HepG2 (cell line): ENCODE results near the gene HRG. TPM values are rescaled to one million over a fixed set of nuclear protein-coding genes. Genes with fewer than 3 reads are reported as not detected.

ENCODE experiments used
- CERS6 ChIP-seq: sonication (generic); formaldehyde crosslinking; IDR thresholded peaks from 2 replicates; pipeline ENCODE4 v1.5.0; 2020; ENCODE audit warnings: missing genetic modification reagents
- HNRNPLL ChIP-seq: fragments of 200-400 bp; formaldehyde crosslinking; IDR thresholded peaks from 2 replicates; pipeline ENCODE4 v1.6.1; 2017; ENCODE audit warnings: mild to moderate bottlenecking, low read depth, low read length; ENCODE audit not compliant: poor library complexity, severe bottlenecking
- LCORL ChIP-seq, 2 experiments: fragments of 450-650 bp in 1 of 2; sonication (generic) in 1 of 2; formaldehyde crosslinking in 1 of 2; IDR thresholded peaks; 2 replicates each; pipeline versions ENCODE4 v1.5.0 to v1.6.1; 2017 to 2020; ENCODE audit warnings: antibody characterized with exemption in 1 of 2, missing genetic modification reagents in 1 of 2
- REL ChIP-seq: sonication (generic); formaldehyde crosslinking; conservative IDR thresholded peaks from 2 replicates; pipeline ENCODE4 v1.8.0; 2022; ENCODE audit warnings: mild to moderate bottlenecking, missing genetic modification reagents, moderate library complexity
- RNF2 ChIP-seq: fragments of 450-650 bp; conservative IDR thresholded peaks from 2 replicates; pipeline ENCODE4 v1.6.1; 2016; ENCODE audit warnings: low read depth
- ZNF18 ChIP-seq: sonication (generic); formaldehyde crosslinking; IDR thresholded peaks from 2 replicates; pipeline ENCODE4 v1.8.0; 2022; ENCODE audit warnings: mild to moderate bottlenecking, missing genetic modification reagents; ENCODE audit not compliant: insufficient replicate concordance
- ZNF740 ChIP-seq: sonication (generic); formaldehyde crosslinking; IDR thresholded peaks from 2 replicates; pipeline ENCODE4 v1.4.0; 2020; ENCODE audit warnings: missing genetic modification reagents
- ZNF788 ChIP-seq: sonication (generic); formaldehyde crosslinking; IDR thresholded peaks from 2 replicates; pipeline ENCODE4 v1.5.0; 2020; ENCODE audit warnings: mild to moderate bottlenecking, missing genetic modification reagents, borderline replicate concordance
- polyA plus RNA-seq, 8 experiments: library from polyadenylated mRNA; depleted of rRNA in 3 of 8; stranded (reverse) in 7 of 8; unstranded in 1 of 8; fragments of >200 nt; fragmentation: Illumina TruSeq in 4 of 8; extraction: Trizol in 4 of 8; gene quantifications; 2 replicates each; pipeline versions ENCODE4 v1.2.1 to v1.2.3, GENCODE V29; 2011 to 2016; ENCODE audit warnings: low read depth in 4 of 8, missing spikeins in 1 of 8, mixed read lengths in 1 of 8; ENCODE audit not compliant: insufficient read depth in 1 of 8
- total RNA-seq, 5 experiments: library from RNA; depleted of rRNA; stranded (reverse); fragments of >200 nt; fragmentation: Illumina TruSeq; extraction: Trizol; gene quantifications; 2 replicates each; pipeline ENCODE4 v1.2.3, GENCODE V29; 2016; ENCODE audit warnings: low read depth in 1 of 5
- TF ChIP-seq, protein P1 (sequence below): sonication (generic); formaldehyde crosslinking; IDR thresholded peaks from 2 replicates; pipeline ENCODE4 v1.5.1; 2020; ENCODE audit warnings: mild to moderate bottlenecking, missing genetic modification reagents, borderline replicate concordance
- TF ChIP-seq, protein P2 (sequence below): sonication (generic); formaldehyde crosslinking; IDR thresholded peaks from 2 replicates; pipeline ENCODE4 v1.4.0; 2020; ENCODE audit warnings: mild to moderate bottlenecking, missing genetic modification reagents

Gene HRG
- total and polyA plus RNA-seq, 2 of the 13 experiments (the other 11 are each of a cell fraction or from before 2014, with no cell fraction given): 0.09 to 0.11 TPM

DNA sequence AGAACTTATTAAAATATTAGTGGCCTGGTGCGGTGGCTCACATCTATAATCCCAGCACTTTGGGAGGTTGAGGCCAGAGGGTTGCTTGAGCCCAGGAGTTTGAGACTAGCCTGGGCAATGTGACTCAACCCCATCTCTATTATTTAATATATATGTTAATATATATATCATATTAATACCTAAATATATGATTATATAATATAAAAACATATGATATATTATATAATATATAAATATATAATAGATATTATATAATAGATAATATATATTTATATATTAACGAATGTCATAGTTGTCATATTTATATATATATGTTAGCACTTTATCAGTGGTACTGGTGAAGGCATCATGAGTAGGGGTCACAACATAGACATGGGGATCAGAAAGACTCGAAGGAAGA is 5.2 kb downstream of the HRG start (continued):
- no peak for TF ChIP-seq ZNF18 (CRISPR knock-in tag)
- TF ChIP-seq, protein P1, sequence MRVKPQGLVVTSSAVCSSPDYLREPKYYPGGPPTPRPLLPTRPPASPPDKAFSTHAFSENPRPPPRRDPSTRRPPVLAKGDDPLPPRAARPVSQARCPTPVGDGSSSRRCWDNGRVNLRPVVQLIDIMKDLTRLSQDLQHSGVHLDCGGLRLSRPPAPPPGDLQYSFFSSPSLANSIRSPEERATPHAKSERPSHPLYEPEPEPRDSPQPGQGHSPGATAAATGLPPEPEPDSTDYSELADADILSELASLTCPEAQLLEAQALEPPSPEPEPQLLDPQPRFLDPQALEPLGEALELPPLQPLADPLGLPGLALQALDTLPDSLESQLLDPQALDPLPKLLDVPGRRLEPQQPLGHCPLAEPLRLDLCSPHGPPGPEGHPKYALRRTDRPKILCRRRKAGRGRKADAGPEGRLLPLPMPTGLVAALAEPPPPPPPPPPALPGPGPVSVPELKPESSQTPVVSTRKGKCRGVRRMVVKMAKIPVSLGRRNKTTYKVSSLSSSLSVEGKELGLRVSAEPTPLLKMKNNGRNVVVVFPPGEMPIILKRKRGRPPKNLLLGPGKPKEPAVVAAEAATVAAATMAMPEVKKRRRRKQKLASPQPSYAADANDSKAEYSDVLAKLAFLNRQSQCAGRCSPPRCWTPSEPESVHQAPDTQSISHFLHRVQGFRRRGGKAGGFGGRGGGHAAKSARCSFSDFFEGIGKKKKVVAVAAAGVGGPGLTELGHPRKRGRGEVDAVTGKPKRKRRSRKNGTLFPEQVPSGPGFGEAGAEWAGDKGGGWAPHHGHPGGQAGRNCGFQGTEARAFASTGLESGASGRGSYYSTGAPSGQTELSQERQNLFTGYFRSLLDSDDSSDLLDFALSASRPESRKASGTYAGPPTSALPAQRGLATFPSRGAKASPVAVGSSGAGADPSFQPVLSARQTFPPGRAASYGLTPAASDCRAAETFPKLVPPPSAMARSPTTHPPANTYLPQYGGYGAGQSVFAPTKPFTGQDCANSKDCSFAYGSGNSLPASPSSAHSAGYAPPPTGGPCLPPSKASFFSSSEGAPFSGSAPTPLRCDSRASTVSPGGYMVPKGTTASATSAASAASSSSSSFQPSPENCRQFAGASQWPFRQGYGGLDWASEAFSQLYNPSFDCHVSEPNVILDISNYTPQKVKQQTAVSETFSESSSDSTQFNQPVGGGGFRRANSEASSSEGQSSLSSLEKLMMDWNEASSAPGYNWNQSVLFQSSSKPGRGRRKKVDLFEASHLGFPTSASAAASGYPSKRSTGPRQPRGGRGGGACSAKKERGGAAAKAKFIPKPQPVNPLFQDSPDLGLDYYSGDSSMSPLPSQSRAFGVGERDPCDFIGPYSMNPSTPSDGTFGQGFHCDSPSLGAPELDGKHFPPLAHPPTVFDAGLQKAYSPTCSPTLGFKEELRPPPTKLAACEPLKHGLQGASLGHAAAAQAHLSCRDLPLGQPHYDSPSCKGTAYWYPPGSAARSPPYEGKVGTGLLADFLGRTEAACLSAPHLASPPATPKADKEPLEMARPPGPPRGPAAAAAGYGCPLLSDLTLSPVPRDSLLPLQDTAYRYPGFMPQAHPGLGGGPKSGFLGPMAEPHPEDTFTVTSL: no peak
- TF ChIP-seq, protein P2, sequence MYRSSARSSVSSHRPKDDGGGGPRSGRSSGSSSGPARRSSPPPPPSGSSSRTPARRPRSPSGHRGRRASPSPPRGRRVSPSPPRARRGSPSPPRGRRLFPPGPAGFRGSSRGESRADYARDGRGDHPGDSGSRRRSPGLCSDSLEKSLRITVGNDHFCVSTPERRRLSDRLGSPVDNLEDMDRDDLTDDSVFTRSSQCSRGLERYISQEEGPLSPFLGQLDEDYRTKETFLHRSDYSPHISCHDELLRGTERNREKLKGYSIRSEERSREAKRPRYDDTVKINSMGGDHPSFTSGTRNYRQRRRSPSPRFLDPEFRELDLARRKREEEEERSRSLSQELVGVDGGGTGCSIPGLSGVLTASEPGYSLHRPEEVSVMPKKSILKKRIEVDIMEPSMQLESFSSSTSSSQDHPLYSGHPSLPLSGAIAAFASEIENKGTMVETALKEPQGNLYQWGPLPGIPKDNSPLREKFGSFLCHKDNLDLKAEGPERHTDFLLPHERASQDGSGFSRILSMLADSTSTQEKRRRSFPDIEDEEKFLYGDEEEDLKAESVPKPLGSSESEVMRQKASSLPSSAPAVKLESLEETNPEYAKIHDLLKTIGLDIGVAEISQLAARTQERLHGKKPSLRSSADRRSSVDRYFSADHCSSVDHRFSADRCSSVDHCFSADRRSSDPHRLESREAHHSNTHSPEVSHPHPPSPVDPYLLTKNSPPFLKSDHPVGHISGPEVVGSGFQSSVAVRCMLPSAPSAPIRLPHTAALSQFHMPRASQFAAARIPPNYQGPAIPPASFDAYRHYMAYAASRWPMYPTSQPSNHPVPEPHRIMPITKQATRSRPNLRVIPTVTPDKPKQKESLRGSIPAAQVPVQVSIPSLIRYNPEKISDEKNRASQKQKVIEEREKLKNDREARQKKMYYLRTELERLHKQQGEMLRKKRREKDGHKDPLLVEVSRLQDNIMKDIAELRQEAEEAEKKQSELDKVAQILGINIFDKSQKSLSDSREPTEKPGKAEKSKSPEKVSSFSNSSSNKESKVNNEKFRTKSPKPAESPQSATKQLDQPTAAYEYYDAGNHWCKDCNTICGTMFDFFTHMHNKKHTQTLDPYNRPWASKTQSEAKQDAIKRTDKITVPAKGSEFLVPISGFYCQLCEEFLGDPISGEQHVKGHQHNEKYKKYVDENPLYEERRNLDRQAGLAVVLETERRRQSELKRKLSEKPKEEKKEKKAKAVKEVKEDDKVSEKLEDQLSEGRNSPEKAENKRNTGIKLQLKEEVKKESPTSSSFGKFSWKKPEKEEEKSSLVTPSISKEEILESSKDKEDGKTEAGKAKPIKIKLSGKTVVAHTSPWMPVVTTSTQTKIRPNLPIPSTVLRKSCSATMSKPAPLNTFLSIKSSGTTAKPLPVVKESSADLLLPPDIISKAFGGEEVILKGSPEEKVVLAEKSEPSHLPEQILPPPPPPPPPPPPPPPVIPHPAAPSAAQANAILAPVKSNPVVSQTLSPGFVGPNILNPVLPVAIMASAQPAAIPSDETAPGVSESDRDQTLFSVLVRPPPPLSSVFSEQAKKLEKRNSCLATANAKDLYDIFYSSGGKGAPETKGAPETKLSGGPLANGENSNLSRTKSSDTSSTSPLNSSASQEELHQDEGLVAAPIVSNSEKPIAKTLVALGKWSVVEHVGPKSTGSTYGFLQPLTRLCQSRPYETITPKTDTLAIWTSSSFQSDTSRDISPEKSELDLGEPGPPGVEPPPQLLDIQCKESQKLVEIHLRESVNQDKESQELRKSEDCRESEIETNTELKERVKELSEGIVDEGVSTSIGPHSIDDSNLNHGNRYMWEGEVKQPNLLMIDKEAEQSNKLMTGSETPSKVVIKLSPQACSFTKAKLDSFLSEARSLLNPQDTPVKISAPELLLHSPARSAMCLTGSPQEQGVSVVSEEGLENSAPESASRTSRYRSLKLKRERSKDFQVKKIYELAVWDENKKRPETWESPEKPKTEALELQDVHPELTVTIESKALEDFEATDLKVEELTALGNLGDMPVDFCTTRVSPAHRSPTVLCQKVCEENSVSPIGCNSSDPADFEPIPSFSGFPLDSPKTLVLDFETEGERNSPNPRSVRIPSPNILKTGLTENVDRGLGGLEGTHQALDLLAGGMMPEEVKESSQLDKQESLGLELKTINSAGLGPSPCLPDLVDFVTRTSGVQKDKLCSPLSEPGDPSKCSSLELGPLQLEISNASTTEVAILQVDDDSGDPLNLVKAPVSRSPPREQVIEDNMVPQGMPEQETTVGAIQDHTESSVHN: no peak
- no peak for TF ChIP-seq REL (CRISPR knock-in tag)
- TF ChIP-seq ZNF788 (CRISPR knock-in tag): no peak
- TF ChIP-seq ZNF740 (CRISPR knock-in tag): no peak
- TF ChIP-seq RNF2: no peak
- TF ChIP-seq HNRNPLL: no peak
- TF ChIP-seq CERS6 (CRISPR knock-in tag): no peak
- no peak for TF ChIP-seq LCORL (IDR thresholded peaks at IDR 0.05)
- no peak for TF ChIP-seq LCORL (CRISPR knock-in tag; IDR thresholded peaks at IDR 0.05)
- TF ChIP-seq, all 625 proteins: peak for 0
